NCI-H1417 (cell line): ENCODE results near the gene PKM.
A peak's percentile ranks its signal among the peaks of the same experiment; 100 is the strongest.

Experiments used
- DNase-seq, 3 experiments: peaks; one replicate each; lab custom pipeline; 2025; lab: John Stamatoyannopoulos, UW

The PKM gene

DNA sequence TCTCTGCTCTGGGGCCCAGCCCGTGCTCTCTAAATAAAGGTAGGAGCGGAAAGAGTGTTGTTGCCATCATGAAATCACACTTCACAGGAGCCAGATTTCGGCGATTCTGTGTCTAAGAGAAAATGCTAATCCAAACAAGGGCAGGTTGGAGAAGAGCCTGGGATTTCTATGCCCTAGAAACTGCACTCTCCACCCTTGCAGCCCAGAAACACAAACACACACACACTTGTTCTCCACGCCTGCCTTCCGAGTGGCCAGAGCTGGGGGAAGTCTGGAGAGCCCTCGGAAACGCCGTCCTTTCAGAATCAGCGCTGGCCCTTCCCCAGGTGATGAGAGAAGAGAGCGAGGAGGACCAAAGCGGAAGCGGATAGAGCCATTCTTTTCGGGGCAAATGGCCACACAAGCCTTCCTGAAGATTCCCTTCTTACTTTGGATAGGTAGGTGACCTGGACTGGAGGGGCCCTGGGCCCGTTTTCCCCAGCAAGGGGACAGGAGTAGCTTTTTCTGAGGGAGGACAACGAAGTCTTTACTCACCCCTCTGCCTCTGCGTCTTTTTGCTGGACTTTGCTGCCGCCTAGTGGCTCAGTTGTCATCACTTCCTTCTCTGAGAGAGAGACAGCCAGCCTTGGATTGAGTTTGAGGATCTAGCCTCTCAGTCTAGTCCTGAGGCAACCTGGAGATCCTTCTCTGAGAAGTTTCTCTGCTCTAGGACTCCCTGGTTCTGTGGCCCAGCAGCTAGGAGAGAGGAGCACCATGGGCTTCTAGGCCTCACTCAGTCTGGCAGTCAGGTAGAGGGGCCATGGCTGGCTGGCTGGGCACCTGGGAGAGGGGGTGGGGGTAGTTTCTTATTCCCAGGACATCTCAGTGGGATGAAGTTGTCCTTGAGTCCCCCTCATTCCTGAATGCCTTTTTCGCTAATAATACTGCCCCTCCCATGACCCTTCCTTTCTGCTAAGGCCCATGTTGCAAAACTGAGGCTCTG lies 75.1 kb downstream of the PKM start:
- DNase-seq = peak; percentile 86 to 96 (median 87)

DNA sequence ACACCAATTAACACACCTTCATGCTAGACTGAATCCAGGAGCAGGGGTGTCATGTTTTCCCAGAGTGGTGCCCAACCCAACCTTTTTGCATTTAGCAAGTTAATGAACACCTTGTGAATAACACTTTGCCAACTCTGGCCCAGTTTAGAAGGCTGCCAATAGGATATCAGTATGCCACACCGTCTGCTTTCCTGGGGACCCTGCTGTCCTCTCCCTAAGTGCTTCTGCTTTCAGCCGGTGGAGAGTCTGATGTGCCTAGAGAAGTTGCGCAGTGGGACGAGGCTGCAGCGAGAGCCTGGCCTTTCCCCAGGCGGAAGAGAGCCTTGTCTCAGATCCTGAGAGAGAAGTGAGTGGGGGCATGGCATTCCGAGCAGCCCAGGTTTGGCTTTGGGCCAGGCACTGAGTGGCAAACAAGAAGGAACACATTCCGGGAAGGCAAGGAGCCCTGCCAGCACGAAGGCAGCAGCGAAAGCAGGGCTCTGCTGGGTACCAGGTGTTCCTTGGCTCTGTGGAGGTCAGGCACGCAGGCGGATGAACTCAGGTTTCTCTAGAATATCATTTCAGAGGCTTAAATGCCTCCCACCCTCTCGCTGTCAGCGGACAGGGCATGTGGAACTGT lies 75.9 kb downstream of the PKM start:
- peak; percentile 78 to 89 (median 85) for DNase-seq

DNA sequence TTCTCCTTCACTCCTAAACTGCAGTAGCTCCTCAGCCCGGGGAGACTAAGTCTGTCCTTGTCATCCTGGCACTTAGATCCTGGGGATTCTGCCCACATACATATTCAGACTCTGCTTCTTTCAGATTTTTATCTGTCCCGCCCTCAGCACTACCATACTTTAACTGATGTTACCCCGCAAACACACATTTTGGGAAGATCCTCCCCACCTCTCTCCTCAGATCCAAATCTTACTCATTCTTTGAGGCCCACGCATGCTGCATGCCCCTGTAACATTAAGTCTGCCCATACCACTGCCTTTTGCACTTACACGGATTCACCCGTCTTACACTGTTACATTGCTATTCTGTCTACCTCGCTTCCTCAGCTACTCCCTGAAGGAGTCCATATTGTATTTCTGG lies 76.7 kb downstream of the PKM start:
- no peak for DNase-seq

DNA sequence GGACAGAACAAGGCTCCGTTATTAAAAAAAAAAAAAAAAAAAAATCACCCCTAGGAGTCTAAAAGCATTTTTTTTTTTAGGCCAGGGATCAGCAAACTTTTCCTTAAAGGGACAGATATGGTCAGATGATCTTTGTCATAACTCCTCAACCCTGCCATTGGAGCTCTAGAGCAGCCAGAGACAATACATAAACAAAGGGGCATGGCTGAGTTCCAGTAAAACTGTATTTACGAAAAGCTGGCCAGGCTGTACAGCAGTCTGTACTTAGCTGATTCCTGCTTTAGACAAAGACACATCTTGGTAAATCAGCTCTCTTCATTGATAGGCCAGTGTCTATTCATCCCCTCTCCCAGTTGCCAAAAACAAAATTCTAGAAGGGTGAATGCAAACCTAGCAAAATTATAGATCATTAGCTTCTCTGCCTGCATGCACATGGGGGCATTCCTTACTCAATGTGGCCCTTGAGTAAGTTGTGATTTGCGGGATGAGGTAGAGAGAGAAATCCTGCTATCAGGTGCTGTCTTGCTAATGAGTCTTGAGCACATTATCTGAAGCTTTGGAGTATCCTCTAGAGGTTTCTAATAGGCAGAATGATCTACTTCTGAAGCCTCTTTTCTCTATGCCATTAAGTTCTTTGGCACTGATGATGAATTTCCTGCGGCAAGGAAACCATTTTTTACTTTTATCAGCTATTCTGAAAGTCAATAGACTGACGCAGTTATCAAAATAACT lies 77.6 kb downstream of the PKM start:
- no peak for DNase-seq
